ENCODE data around the gene KLHL24. TPM values are rescaled to one million over a fixed set of nuclear protein-coding genes. Genes with fewer than 3 reads are reported as not detected.

The KLHL24 gene
- total and polyA plus RNA-seq, 2 of the 13 experiments (the other 11 are each of a cell fraction or from before 2014, with no cell fraction given), result 6.9 to 15.7 TPM

DNA sequence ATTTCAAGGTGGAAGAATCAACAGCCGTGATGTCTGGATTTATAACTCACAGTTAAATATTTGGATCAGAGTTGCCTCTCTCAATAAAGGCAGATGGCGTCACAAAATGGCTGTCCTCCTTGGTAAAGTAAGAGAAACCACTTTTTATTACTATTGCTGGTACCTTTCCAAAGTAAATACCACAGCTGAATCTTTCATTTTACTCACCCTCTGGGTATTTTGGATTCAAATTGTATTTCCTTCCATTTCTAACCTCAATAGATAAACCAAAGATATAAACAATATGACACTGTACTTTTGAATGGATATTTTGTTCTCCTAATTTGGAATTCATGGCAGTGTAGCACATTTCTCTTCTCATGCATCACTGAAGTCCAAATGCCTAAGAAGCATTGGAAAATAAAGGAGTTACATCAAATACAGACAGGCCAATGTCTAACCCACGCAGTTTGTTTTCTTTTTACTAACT is 29.5 kb downstream of the KLHL24 start (continued):
- TF ChIP-seq, protein P1, sequence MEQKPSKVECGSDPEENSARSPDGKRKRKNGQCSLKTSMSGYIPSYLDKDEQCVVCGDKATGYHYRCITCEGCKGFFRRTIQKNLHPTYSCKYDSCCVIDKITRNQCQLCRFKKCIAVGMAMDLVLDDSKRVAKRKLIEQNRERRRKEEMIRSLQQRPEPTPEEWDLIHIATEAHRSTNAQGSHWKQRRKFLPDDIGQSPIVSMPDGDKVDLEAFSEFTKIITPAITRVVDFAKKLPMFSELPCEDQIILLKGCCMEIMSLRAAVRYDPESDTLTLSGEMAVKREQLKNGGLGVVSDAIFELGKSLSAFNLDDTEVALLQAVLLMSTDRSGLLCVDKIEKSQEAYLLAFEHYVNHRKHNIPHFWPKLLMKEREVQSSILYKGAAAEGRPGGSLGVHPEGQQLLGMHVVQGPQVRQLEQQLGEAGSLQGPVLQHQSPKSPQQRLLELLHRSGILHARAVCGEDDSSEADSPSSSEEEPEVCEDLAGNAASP (CRISPR knock-in tag; IDR thresholded peaks at IDR 0.05; ENCODE audit: borderline replicate concordance), result no peak
- no peak for TF ChIP-seq NCOA1 (CRISPR knock-in tag; IDR thresholded peaks at IDR 0.05)
- TF ChIP-seq HOXA7 (CRISPR knock-in tag; IDR thresholded peaks at IDR 0.05), result no peak
- no peak for TF ChIP-seq RELA (CRISPR knock-in tag; IDR thresholded peaks at IDR 0.05)
- TF ChIP-seq ZFX (CRISPR knock-in tag; IDR thresholded peaks at IDR 0.05; ENCODE audit: low read depth), result no peak
- no peak for TF ChIP-seq RFX3 (CRISPR knock-in tag; IDR thresholded peaks at IDR 0.05)
- TF ChIP-seq DMAP1 (CRISPR knock-in tag; IDR thresholded peaks at IDR 0.05), result no peak
- TF ChIP-seq, protein P2, sequence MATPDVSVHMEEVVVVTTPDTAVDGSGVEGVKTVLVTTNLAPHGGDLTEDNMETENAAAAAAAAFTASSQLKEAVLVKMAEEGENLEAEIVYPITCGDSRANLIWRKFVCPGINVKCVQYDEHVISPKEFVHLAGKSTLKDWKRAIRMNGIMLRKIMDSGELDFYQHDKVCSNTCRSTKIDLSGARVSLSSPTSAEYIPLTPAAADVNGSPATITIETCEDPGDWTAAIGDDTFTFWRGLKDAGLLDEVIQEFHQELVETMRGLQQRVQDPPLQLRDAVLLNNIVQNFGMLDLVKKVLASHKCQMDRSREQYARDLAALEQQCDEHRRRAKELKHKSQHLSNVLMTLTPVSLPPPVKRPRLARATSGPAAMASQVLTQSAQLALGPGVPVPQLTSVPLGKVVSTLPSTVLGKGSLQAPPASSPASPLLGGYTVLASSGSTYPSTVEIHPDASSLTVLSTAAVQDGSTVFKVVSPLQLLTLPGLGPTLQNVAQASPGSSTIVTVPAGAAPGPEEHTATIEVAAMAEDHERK (CRISPR knock-in tag; IDR thresholded peaks at IDR 0.05; ENCODE audit: low read depth), result no peak
- no peak for TF ChIP-seq MIER3 (CRISPR knock-in tag; IDR thresholded peaks at IDR 0.05; ENCODE audit: borderline replicate concordance)
- TF ChIP-seq REPIN1 (CRISPR knock-in tag; IDR thresholded peaks at IDR 0.05; ENCODE audit: borderline replicate concordance, low read depth), result no peak
- TF ChIP-seq, protein P3, sequence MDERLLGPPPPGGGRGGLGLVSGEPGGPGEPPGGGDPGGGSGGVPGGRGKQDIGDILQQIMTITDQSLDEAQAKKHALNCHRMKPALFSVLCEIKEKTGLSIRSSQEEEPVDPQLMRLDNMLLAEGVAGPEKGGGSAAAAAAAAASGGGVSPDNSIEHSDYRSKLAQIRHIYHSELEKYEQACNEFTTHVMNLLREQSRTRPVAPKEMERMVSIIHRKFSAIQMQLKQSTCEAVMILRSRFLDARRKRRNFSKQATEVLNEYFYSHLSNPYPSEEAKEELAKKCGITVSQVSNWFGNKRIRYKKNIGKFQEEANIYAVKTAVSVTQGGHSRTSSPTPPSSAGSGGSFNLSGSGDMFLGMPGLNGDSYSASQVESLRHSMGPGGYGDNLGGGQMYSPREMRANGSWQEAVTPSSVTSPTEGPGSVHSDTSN (CRISPR knock-in tag; IDR thresholded peaks at IDR 0.05), result no peak

Measured in HepG2 (cell line).